PC-3 (cell line): ENCODE measurements around the gene ENTR1. TPM values are rescaled to one million over a fixed set of nuclear protein-coding genes. Genes with fewer than 3 reads are reported as not detected.

Source experiments
- ATAC-seq: fragments of 200-7000 bp; cut with Tn5 transposase; 2 replicates; pipeline ENCODE4 v1.9.1; 2020; ENCODE audit warnings: mild to moderate bottlenecking, moderate library complexity
- BruUV-seq: library from RNA; stranded (reverse); fragments of 400-500 nt; replicated peaks from 2 replicates; lab custom pipeline; 2021; lab: Mats Ljungman, UMichigan
- CTCF ChIA-PET: fragments of 300-600 bp; sonication (Branson Sonifier 250); formaldehyde crosslinking; loops from one replicate; lab custom pipeline; 2022; ENCODE audit warnings: antibody characterized with exemption; lab: Charles Lee
- POLR2A ChIA-PET: fragments of 300-600 bp; sonication (Branson Sonifier 250); formaldehyde crosslinking; loops from one replicate; lab custom pipeline; 2022; ENCODE audit warnings: antibody characterized with exemption; ENCODE audit not compliant: unreplicated experiment; lab: Charles Lee
- DNase-seq: peaks from one replicate; pipeline ENCODE4 v3.0.0-alpha.2; 2015
- H2AFZ ChIP-seq: fragments of 300-600 bp; sonication (generic); 2 replicates; pipeline ENCODE4 v1.6.0; 2016; ENCODE audit warnings: antibody characterized with exemption, low read length
- H3F3A ChIP-seq: fragments of 300-600 bp; sonication (generic); one replicate; pipeline ENCODE4 v1.6.0; 2017; ENCODE audit warnings: antibody characterized with exemption, low read length, control low read depth, mild to moderate bottlenecking; ENCODE audit not compliant: unreplicated experiment
- H3K27ac ChIP-seq: fragments of 300-600 bp; sonication (generic); 2 replicates; pipeline ENCODE4 v1.5.1; 2016; ENCODE audit warnings: mild to moderate bottlenecking, low read length
- H3K27me3 ChIP-seq: fragments of 300-600 bp; sonication (generic); 2 replicates; pipeline ENCODE4 v1.6.1; 2016; ENCODE audit warnings: low read length, mixed read lengths
- H3K36me3 ChIP-seq: fragments of 300-600 bp; sonication (generic); 2 replicates; pipeline ENCODE4 v1.6.1; 2016; ENCODE audit warnings: low read depth, mixed run types, low read length, mixed read lengths
- H3K4me1 ChIP-seq: fragments of 300-600 bp; sonication (generic); 2 replicates; pipeline ENCODE4 v1.5.1; 2016; ENCODE audit warnings: low read length; ENCODE audit not compliant: insufficient read depth
- H3K4me2 ChIP-seq: fragments of 300-600 bp; sonication (generic); 2 replicates; pipeline ENCODE4 v1.6.0; 2016; ENCODE audit warnings: low read length
- H3K4me3 ChIP-seq: fragments of 300-600 bp; sonication (generic); 2 replicates; pipeline ENCODE4 v1.5.1; 2016; ENCODE audit warnings: mild to moderate bottlenecking, low read length, mixed read lengths
- H3K79me2 ChIP-seq: fragments of 300-600 bp; sonication (generic); 2 replicates; pipeline ENCODE4 v1.6.1; 2017; ENCODE audit warnings: low read length, mixed read lengths
- H3K9ac ChIP-seq: fragments of 300-600 bp; sonication (generic); 2 replicates; pipeline ENCODE4 v1.6.0; 2016; ENCODE audit warnings: mild to moderate bottlenecking, low read length
- H3K9me2 ChIP-seq: fragments of 300-600 bp; sonication (generic); replicated peaks from 2 replicates; pipeline ENCODE4 v1.6.1; 2016; ENCODE audit warnings: mixed run types, low read length, mixed read lengths
- H3K9me3 ChIP-seq: fragments of 300-600 bp; sonication (generic); 2 replicates; pipeline ENCODE4 v1.6.1; 2016; ENCODE audit warnings: low read length, mixed read lengths
- H4K20me1 ChIP-seq: fragments of 300-600 bp; sonication (generic); 2 replicates; pipeline ENCODE4 v1.6.1; 2016; ENCODE audit warnings: low read length, mixed read lengths
- CTCF ChIP-seq: fragments of 300-600 bp; sonication (generic); conservative IDR thresholded peaks from 2 replicates; pipeline ENCODE4 v1.5.1; 2017; ENCODE audit warnings: antibody characterized with exemption, low read depth, mild to moderate bottlenecking, low read length
- EZH2 ChIP-seq: fragments of 300-600 bp; sonication (generic); IDR thresholded peaks from one replicate; pipeline ENCODE4 v1.6.1; 2017; ENCODE audit warnings: antibody characterized with exemption, mild to moderate bottlenecking, low read length; ENCODE audit not compliant: unreplicated experiment
- EZH2phosphoT487 ChIP-seq: fragments of 300-600 bp; sonication (generic); IDR thresholded peaks from 2 replicates; pipeline ENCODE4 v1.6.1; 2018; ENCODE audit warnings: mild to moderate bottlenecking, antibody characterized with exemption, low read length, borderline replicate concordance
- intact Hi-C: fragments of 100-400 bp; cut with micrococcal nuclease; formaldehyde crosslinking; loops from 2 replicates; pipeline ENCODE4 v1.9.0; 2023
- total RNA-seq: library from RNA; depleted of rRNA; stranded (reverse); fragments of >200 nt; gene quantifications from 2 replicates; pipeline ENCODE4 v1.2.3, GENCODE V29; 2014

Gene ENTR1
- total RNA-seq, 1 experiment from 2014 or later: 32.3 TPM

GRCh38 chr9:136391737-136392537, 18.5 kb downstream of the ENTR1 start:
- no peak for DNase-seq
- peaks cover 10% of the 10 kb centered on the region for H3K36me3 ChIP-seq
- H2AFZ ChIP-seq: no peak overlapping the region
- no peak overlapping the region for H3K4me3 ChIP-seq
- H3K4me2 ChIP-seq: no peak overlapping the region
- no peaks in the 10 kb centered on the region for H3K9me2 ChIP-seq
- intact Hi-C loops: no loop called here
- H3K9ac ChIP-seq: no peak overlapping the region
- no peaks in the 10 kb centered on the region for H3K79me2 ChIP-seq
- BruUV-seq: no TSS peak
- no peaks in the 10 kb centered on the region for H4K20me1 ChIP-seq
- no peaks in the 10 kb centered on the region for H3F3A ChIP-seq
- H3K9me3 ChIP-seq: no peaks in the 10 kb centered on the region
- no peak overlapping the region for H3K27ac ChIP-seq
- no peak for ATAC-seq
- H3K4me1 ChIP-seq: no peaks in the 10 kb centered on the region
- TF ChIP-seq CTCF (no peak), EZH2phosphoT487 (no peak)
- ChIA-PET CTCF (no interaction called here), POLR2A (no interaction called here)
- H3K27me3 ChIP-seq: no peaks in the 10 kb centered on the region

GRCh38 chr9:136389396-136389795, 21.0 kb downstream of the ENTR1 start:
- no peaks in the 10 kb centered on the region for H3K27me3 ChIP-seq
- intact Hi-C loops: no loop called here
- H3K9me2 ChIP-seq: no peaks in the 10 kb centered on the region
- H3K9ac ChIP-seq: no peak overlapping the region
- no TSS peak for BruUV-seq
- ChIA-PET CTCF (no interaction called here), POLR2A (no interaction called here)
- H4K20me1 ChIP-seq: no peaks in the 10 kb centered on the region
- peaks cover 13% of the 10 kb centered on the region for H3K36me3 ChIP-seq
- H3K9me3 ChIP-seq: no peaks in the 10 kb centered on the region
- ATAC-seq (no peak), DNase-seq (no peak)
- no peaks in the 10 kb centered on the region for H3K4me1 ChIP-seq
- H3K4me2 ChIP-seq: no peak overlapping the region
- no peak overlapping the region for H3K4me3 ChIP-seq
- H3K79me2 ChIP-seq: no peaks in the 10 kb centered on the region
- no peaks in the 10 kb centered on the region for H3F3A ChIP-seq
- H3K27ac ChIP-seq: no peak overlapping the region
- H2AFZ ChIP-seq: no peak overlapping the region
- TF ChIP-seq EZH2phosphoT487 (no peak), EZH2 (no peak), CTCF (no peak)

GRCh38 chr9:136387217-136387616, 23.2 kb downstream of the ENTR1 start:
- no peak for DNase-seq
- Histone ChIP-seq H3K79me2 (no peaks in the 10 kb centered on the region), H2AFZ (no peak overlapping the region), H3K9me3 (no peaks in the 10 kb centered on the region), H3K9ac (no peak overlapping the region), H3K4me1 (no peaks in the 10 kb centered on the region), H3K4me3 (no peak overlapping the region), H3K27me3 (no peaks in the 10 kb centered on the region), H4K20me1 (no peaks in the 10 kb centered on the region), H3K9me2 (no peaks in the 10 kb centered on the region), H3K36me3 (peaks cover 9% of the 10 kb centered on the region; the same call in 1 of the 2 replicates), H3F3A (no peaks in the 10 kb centered on the region), H3K27ac (no peak overlapping the region), H3K4me2 (no peak overlapping the region)
- intact Hi-C loops: no loop called here
- ATAC-seq: no peak
- CTCF ChIA-PET: no interaction called here
- POLR2A ChIA-PET: no interaction called here
- TF ChIP-seq EZH2 (no peak), CTCF (no peak), EZH2phosphoT487 (no peak)
- BruUV-seq: no TSS peak
